Erythroblast (primary cell): Measurements from ENCODE around the gene BMPR2.
"Not testable (repeated sequence)": the region's sequence is repeated elsewhere in the genome, so short reads cannot be mapped to it uniquely, and the experiment has no call there.

ENCODE experiments used
- DNase-seq, 2 experiments: peaks; one replicate each; lab custom pipeline; 2025; lab: John Stamatoyannopoulos, UW
- GATA1 ChIP-seq: IDR thresholded peaks from 2 replicates; pipeline ENCODE4 v1.6.1; 2011; ENCODE audit warnings: low read depth, mild to moderate bottlenecking, control low read depth, low read length, moderate library complexity
- POLR2A ChIP-seq: IDR thresholded peaks from 2 replicates; pipeline ENCODE4 v1.6.1; 2011; ENCODE audit warnings: mild to moderate bottlenecking, low read length

BMPR2 gene

DNA sequence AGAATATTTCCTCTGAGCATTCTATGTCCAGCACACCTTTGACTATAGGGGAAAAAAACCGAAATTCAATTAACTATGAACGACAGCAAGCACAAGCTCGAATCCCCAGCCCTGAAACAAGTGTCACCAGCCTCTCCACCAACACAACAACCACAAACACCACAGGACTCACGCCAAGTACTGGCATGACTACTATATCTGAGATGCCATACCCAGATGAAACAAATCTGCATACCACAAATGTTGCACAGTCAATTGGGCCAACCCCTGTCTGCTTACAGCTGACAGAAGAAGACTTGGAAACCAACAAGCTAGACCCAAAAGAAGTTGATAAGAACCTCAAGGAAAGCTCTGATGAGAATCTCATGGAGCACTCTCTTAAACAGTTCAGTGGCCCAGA, 179.2 kb downstream of the BMPR2 start:
- no peak for TF ChIP-seq GATA1
- no peak for TF ChIP-seq POLR2A
- peak; percentile 32 to 73 for DNase-seq

GRCh38 chr2:202560200-202560599, 184.1 kb downstream of the BMPR2 start:
- DNase-seq = no peak
- TF ChIP-seq POLR2A (no peak), GATA1 (no peak)

DNA sequence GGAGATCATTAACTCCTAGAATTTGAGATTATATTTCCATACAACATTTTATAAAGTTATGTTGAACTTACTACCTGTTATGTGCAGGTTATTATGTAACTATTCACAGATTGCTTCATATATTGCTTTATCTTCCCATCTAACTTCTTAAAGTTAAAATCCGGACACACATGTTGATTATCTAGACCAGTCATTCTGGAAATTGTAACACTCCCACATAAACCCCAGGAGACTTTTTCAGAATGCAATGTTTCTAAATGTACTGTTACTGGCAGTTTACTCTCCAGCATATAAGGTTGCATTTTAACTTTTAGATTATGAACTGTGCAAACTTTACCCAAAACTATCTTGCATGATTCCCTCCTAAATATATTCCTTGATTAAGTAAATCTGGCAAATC, 188.1 kb downstream of the BMPR2 start:
- no peak for TF ChIP-seq POLR2A
- TF ChIP-seq GATA1 = no peak
- DNase-seq = no peak

DNA sequence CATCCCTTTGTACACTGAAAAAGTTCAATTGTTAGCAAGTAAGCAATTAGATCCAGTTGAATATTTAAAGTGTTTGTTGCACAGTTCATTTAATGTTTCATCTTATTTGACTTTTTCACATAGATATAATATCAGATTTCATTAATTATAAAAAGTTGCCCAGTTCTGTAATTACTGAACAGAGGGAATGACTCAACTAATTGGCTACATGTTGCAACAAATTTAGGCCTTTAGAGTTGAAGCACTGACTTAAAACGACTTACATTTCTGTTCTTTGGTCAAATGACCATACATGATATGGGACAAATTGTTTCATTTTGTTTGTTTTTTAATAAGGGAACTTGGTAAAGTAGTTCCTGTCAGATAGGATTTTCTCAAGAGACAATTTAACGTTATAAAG, 190.2 kb downstream of the BMPR2 start:
- TF ChIP-seq POLR2A (no peak), GATA1 (no peak)
- no peak for DNase-seq

DNA sequence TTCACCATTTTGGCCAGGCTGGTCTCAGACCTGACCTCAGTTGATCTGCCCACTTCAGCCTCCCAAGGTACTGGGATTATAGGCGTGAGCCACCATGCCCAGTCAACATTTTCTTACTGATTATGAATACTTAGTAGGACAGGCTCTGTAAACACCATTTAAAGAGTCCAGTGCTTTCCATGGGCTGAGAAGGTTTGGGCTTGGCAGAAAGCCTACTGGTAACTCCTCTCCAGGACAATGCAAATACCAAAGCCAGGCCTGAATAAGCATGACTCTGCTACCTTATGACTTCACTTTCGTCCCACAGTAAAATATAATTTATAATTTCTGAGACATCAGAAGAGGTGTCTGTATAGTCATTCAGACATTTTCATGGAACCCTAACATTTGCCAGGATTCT, 198.4 kb downstream of the BMPR2 start:
- TF ChIP-seq POLR2A = no peak
- DNase-seq = no peak

GRCh38 chr2:202575194-202575593, 199.1 kb downstream of the BMPR2 start:
- DNase-seq = peak; percentile 4 to 8

- TF ChIP-seq GATA1 (no peak), POLR2A (no peak)
- no peak for DNase-seq
Measured at GRCh38 chr2:202577250-202578183, 201.4 kb downstream of the BMPR2 start.

- not testable (repeated sequence) for DNase-seq
Measured at GRCh38 chr2:202582846-202583245, 206.7 kb downstream of the BMPR2 start.

DNA sequence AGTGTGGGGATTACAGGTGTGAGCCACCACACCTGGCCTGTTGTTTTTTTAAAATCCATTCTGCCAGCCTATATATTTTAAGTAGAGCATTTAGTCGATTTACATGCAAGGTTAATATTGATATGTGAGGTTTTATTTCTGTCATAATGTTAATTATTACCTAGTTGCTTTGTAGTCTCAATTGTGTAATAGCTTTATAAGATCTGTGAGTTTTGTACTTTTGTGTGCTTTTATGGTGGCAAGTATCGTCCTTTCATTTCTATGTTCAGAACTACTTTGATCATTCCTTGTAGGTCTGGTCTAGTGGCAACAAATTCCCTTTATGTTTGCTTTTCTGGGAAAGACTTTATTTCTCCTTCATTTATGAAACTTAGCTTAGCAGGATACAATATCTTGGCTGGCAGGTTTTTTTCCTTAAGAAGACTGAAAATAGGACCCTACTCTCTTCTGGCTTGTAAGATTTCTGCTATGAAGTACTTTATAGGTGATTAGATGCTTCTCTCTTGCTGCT, 207.6 kb downstream of the BMPR2 start:
- TF ChIP-seq POLR2A (no peak), GATA1 (no peak)
- DNase-seq = no peak

DNA sequence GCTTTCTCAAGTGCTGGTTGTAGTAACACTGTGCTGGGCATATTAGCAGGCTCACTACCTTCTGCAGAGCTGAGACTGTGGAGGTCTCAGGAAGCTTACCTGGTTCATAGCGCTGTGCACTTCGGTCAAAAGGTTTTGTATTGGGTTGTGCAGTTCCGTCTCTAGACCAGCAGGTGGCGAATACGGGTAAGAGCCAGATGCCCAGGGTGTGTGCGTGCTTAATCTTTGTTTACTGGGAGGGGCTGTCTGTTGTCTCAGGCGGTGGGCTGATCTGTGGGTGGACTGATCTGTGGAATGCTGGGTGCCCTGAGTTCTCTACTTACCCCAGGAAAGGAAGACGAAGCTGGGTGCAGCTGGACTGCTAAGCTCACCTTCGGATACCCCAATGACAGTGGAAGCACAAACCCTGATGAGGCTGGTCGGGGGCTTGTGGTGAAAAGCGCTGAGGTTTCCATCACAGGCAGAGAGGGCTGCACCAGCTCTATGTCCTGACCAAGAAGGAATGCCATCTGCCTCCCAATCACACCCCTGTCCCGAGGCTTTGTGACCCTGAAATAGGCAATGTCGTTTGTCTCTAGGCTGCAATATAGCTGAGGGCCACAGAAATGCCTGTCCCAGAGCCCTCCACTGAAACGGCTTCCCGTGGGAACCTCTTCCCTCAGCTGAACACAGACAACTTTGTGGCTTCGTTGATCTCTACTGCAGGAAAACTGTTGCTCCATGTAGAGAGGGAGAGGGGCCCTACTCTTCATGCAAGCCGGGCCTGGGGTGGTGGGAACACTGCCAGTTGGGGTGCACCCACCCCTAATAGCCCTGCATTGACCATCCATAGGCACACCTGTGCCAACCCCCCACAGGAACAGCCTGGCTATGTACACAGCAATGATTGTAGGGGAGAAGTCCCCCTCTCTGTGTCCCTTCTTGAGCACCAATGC, 212.8 kb downstream of the BMPR2 start:
- TF ChIP-seq GATA1 (no peak), POLR2A (no peak)

DNA sequence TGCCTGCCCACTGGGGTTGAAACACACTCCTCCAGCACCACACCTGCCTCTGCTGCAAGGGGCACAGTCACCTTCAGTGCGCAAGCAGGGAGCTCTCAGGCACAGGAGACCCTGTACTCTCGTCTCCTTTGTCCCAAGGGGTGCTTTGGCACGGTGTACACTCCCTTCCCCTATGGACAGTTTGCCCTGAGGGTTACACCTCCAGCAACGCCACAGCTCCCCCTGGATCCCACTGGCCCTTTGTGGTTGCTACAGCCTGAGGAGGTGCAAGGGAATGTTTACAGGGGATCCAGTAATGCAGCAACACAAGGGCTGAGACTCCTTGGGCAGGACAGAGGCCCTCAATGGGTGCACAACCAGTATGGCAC, 213.4 kb downstream of the BMPR2 start:
- TF ChIP-seq POLR2A (no peak), GATA1 (no peak)

More for the DNA sequence above, 212.8 kb downstream of the BMPR2 start:
- DNase-seq = peak; percentile 80 to 83

GRCh38 chr2:202592566-202592965, 216.4 kb downstream of the BMPR2 start:
- no peak for DNase-seq

More for the DNA sequence above, 213.4 kb downstream of the BMPR2 start:
- DNase-seq = no peak

GRCh38 chr2:202599105-202599504, 223.0 kb downstream of the BMPR2 start:
- TF ChIP-seq POLR2A = no peak
- TF ChIP-seq GATA1 = no peak
- no peak for DNase-seq

More at GRCh38 chr2:202592566-202592965, 216.4 kb downstream of the BMPR2 start:
- TF ChIP-seq POLR2A (no peak), GATA1 (no peak)

- DNase-seq = no peak
- TF ChIP-seq GATA1 (no peak), POLR2A (no peak)
Measured at GRCh38 chr2:202599911-202600310, 223.8 kb downstream of the BMPR2 start.
